Activated CD4-positive, CD25-positive, alpha-beta regulatory T cell treated with anti-CD3 and anti-CD28 coated beads, Interleukin-2, amount 50 U/mL, for 72 hours (primary cell): ENCODE measurements around the gene CRIP2.

Experiments
- DNase-seq: peaks from one replicate; pipeline ENCODE4 v3.0.0; 2021

Gene CRIP2, protein sequence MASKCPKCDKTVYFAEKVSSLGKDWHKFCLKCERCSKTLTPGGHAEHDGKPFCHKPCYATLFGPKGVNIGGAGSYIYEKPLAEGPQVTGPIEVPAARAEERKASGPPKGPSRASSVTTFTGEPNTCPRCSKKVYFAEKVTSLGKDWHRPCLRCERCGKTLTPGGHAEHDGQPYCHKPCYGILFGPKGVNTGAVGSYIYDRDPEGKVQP

DNA sequence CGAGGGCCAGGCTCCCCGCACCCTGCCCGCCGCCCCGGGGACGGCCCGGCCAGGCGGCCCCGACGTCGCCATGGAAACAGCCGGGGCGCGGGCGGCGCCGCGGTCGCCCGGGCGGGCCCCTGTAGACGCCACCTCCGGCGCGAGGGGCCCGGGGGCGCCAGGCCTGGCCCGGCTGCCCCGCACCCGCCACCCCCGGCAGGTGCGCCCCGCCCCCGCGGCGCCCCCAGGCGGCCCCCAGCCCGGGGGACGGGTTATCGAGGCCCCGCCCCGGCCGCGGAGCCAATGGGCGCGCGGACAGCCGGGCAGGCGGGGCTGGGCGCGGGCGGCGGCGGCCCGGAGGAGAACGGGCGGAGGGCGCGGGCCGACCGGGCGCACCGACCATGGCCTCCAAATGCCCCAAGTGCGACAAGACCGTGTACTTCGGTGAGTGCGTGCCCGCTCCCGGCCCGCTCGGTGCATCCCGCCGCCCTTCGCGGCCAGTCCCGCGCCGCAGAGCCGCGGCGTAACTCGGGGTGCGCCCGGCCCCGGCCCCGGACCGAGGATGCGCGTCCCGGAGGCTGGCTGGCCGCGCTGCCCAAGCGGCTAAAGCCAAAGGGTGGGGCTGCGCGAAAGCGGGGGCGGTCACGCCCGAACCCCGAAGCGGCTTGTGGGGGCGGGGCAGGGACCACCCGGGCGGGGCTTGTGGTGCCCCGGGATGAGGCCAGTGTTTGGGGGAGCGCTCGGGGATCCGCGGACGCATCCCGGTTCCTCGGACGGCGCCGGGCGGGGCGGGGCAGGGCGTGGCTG, at the start of gene CRIP2:
CRIP2 (plus strand) TSS at position 339 of the 786 bp plus-strand sequence; CDS start at position 381, 42 bp downstream.
- DNase-seq, result no peak

DNA sequence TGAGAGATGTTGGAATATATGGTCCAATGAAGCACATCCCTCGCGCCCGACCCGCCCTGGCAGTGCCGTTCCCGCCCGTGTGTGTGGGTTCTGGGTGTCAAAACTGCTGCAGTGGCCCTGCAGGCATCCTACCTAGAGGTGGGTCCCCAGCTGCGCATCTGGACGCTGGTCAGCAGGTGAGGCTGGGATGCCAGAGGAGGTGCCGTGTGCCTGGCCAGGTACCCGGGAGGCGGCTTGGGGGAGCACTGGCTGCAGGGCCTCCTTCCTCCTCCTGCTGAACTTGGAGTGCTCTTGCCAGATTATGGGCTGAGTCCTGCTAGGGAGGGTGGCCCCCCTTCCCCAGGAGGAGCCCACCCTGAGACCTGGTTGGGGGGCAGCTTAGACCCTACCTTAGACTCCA, 49.8 kb upstream of the CRIP2 start:
- DNase-seq, result no peak

DNA sequence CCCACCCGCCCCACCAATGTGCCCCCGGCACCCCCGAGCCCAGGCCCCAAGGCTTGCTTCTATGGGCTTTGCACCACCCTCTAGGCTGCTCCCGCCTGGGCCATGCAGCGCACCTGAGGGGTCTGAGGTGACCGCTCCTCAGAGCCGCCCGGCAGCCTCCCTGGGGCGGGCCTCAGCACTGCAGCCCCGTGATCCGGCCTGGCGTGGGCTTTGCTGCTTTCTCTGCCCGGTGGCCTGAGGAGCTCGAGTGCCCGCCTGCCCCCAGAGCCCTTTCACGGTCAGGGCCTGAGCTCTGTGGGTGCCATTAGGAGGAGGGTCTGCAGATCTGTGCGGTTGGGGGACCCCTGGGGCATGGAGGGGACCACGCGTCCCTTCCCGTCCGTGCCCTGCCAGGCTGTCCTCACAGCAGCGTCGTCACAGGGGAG, 48.8 kb upstream of the CRIP2 start:
- no peak for DNase-seq

DNA sequence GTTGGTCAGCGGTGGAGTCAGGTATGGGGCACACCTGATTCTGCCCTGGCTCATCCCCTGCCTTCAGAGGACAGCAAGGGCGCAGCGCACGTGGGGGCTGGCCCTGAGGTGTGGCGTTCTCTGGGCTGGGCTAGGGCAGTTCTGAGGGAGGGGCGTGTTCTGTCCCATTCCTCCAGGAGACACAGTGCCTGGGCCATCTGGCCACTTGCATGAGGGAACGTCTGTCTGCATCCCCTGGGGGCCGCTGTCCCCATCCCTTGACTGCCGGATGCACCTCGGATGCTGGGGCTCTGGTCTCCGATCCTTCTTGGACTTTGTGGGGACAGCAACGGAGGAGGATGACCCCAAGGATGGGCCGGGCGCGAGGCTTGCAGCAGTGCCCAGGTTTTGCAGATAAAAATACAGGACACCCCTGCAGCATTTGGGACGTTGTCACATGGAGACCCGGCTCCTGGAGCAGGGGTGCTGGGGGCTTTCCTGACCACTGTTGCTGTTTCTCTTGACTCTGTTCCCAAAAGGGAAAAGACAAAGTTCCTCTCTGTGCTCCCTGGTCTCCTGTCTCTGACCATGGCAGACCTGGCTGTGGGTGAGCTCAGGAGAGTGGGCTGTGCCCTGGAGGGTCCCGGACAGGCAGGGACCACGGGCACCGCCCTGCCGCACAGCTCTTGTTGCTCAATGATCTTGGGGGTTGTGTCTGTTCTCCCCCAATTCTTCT, 48.0 kb upstream of the CRIP2 start:
- no peak for DNase-seq

DNA sequence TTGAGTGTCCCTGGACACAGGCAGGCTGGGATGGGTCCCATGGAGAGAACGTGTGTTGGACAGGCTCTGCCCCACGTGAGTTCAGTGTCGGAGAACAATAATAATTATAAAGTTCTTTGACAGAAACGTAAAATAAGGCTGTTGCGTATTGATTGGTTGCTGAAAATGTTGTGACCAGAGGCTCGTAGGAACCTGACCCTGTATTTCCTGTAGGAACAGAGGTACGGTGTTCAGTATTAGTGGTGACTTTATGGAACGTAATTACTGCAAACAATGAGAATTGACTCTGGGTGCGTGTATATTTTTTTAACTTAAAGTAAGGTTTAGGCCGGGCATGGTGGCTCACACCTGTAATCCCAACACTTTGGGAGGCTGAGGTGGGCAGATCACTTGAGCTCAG, 47.2 kb upstream of the CRIP2 start:
- no peak for DNase-seq

DNA sequence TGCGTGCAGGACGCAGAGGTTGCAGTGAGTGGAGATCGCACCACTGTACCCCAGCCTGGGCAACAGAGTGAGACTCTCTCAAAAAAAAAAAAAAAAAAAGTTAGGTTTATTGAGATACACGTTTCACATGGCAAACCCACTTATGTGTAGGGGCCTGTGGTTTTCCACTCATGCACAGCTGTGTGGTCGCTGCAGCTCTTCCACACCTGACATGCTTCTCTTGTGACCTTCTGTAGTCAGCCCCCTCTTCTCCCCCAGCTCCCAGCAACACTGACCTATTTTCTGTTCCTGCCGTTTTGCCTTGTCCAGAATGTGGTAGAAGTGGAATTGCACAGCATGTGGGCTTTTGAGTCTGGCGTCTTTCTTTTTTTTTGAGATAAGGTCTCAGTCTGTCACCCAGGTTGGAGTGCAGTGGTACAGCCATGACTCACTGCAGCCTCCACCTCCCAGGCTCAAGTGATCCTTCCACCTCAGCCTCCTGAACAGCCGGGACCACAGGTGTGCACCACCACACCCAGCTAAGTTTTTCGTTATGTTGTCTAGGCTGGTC, 46.6 kb upstream of the CRIP2 start:
- DNase-seq, result no peak

DNA sequence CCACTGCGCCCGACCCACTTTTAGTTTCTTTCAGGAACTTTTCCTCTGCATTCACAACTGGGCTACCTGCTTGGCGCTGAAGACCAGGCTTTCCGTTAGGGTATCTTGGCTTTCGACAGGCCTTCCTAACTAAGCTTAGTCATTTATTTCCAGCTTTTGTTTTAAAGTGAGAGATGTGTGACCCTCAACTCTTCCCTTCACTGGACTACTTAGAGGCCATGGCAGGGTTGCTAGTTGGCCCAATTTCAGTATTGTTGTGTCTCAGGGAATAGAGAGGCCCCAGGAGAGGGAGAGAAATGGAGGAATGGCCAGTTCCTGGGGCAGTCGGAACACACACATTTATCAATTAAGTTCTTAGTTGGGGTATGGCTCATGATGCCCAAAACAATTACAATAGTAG, 44.6 kb upstream of the CRIP2 start:
- DNase-seq, result no peak

DNA sequence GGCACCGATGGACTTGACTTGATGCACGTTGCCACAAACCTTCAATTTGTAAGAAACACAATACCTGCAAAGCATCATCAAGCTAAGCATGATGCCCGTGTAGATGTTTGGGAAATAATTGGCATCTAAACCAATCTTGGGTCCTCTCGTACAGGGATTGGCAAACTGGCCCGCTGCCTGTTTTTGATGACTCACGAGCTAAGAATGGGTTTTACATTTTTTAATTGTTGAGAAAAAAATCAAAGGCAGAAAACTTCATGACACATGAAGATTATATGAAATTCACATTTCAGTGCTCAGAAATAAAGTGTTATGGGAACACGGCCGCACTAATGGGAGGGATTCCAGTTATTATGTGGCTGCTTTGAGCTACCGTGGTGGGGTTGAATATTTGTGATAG, 44.1 kb upstream of the CRIP2 start:
- no peak for DNase-seq

DNA sequence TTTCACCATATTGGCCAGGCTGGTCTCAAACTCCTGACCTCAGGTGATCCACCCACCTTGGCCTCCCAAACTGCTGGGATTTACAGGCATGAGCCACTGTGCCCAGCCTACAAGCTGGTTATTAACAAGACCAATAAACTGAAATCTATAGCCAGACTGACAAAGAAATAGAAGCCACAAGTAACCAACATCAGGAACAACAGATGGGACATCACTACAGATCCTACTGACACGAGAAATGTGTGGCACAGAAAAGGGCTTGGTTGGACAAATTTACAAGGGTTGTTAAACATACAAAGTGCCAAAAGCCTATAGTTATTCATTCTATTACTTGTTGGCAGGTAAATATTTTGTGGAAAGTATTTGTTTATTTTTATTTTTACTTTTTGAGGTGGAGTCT, 43.4 kb upstream of the CRIP2 start:
- no peak for DNase-seq

DNA sequence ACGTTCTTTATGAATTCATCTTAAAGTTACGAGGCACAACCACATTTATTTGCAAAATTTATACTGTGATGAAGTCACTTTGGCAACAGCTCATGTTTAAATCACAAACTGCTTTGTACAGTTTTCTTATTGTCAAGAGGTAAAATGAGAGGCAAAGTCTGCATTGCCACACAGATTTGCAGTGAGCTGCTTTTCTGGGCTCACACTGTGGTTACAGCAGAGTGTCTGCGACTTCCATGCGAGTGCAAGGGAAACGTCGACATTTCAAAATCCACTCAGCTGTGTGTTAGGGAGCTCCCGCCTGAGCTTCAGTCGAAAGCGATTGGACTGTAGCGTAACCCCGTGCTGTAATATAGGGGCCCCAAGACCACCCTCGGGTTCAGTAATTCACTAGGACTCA, 42.0 kb upstream of the CRIP2 start:
- DNase-seq, result no peak

DNA sequence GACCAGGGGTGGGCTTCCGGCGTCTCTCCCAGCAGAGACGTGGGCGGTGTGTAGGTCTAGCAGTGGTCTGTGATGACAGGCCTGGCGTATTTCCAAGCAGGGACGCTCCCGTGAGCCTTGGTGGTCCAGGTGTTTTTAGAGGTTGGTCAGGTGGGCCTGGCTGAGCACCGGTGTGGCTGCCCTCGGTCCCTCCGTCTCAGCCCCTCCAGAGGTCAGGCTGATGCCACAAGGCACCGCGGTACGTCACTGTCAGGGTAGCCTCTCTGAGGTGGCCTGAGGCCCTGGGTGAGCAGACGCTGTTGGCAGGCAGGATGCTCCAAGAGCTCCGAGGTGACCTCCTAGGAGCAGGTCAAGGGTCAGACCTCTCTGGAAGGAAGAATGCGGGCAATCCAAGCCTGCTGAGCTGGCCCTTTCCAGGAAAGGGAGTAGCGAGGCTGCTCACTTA, 41.4 kb upstream of the CRIP2 start:
- DNase-seq, result no peak

DNA sequence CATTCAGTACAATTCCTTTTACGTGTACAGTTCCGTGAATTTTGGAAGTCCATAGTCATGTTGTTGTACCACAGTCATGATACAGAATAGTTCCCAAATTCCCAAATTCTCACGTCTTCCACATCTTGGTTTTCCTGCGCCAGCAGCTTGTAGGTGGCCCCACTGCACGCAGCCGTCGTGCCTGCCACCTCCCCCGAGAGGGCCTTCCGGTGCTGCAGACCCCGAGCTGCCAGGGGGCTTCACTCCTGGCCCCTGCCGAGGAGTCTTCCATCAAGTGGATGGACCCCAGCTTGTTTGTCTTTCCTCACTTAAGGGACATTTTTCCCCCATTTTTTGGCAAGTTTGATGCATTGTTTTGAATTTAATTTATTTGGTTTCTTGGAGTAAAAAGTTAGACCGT, 38.2 kb upstream of the CRIP2 start:
- DNase-seq, result no peak

DNA sequence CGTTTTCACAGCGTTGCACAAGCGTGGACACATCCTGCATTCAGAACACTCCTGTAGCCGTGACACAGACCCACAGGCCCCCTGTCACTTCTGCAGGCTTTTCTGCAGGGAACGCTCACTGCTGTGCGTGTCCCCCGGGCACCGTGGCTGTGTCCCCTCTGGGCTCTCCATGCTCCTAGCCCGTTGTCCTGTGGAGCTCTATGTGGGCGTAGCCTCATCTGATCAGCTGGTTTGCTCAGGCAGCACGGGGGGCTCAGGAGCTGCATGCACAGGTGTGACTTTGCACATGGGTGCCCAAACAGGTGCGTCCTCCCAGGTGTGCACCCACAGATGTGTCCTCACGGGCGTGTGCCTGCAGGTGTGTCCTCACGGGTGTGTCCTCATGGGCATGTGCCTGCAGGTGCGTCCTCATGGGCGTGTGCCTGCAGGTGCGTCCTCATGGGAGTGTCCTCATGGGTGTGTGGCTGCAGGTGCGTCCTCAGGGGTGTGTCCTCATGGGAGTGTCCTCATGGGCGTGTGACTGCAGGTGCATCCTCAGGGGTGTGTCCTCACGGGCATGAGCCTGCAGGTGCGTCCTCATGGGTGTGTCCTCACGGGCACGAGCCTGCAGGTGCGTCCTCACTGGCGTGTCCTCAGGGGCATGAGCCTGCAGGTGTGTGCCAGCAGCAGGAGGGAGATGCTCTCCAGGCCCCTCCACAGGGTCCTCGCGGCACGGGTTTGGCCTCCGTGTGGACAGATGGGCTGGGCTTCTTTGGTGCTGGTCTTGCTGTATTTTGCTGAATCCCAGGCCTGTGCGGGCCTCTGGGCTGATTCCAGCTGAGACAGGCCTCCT, 37.5 kb upstream of the CRIP2 start:
- DNase-seq, result no peak

DNA sequence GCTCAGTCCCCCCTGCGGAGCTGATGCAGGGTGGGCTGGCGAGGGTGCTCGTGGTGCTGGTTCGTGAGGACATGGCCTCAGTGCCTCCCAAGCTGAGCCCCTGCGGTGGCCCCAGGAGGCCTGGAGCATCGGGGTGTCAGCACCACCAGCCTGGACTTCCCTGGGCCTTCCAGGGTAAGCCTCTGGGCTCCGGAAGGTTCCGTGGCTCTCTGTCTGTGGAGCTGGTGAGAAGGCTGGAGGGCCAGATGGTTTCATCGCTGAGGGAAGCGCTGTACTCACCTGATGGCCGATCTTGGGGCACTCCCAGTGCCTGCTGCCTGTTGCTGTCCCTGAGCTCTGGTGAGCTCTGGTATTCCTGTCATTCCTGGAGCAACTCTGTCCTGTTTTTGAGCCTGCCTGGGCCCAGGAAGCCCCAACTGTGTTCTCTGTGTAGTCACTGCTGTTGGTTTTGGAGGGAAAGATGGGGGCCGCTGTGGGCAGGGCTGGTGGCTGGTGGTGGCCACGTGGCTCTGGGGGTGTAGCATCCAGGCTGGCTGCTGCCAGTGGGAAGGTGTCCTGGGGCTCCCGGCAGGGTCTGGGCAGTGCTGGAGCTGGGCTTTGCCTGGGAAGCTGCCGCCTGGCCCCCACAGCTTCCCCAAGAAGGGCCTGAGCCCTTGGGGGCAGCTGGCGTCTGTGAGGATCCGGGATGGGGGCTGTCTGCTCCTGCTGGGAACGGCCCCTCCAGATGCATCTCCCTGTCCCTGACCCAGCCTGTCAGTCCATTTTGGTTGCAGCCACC, 36.7 kb upstream of the CRIP2 start:
- DNase-seq, result no peak

DNA sequence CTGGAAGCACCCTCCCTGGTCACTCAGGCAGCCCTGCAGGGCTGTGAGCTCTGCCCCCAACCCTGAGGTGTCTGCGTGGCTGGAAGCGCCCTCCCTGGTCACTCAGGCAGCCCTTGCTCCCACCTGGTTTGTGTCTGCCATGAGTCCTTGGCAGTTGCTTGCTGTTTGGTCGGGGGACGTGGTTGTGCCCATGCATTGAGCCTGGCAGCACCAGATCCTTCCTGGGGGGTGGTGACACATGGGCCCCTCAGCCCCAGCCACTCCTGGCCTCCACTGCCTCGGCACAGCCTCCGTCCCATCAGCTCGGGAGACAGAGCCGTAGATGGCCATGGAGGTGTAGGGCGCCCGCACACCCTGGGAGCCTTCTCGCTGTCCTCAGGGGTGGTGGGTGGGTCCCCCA, 35.4 kb upstream of the CRIP2 start:
- DNase-seq, result no peak

DNA sequence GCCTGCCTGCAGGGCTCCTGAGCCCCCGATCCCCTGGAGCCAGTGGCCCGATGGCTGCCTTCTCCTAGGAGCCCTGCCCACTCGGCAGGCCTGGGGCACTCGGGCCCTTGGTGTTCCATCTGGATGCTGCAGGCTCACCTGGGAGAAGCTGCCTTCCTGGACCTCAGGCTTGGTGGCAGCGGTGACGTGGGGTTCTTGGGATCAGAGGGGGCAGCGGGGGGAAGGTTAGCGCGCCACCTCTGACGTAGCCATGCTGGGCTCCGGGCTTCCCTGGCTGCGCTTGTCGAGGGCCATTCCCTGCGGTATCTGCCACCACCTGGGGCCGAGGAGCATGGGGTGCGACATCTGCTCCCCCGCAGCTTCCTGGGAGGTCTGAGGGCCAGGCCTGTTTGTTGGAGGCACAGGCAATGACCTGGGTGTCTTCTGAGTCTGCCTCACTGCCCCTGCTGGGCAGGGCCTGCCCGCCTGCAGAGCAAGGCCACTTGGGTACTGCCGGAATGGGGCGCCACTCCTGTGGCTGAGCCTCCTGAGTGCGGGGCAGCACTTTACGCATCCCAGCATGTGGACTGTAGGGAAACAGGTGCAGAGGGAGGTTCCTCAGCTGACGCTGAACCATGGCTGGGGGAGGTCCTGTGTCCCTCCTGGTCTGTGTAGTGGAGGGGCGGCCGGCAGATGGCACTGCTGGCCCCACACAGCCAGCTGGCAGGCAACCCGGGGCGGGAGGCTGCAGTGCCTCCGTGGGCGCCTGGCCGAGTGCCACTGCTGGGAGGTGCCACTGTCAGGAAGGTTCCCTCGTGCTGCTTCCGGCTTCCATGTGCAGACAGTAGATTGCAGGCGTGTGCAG, 34.7 kb upstream of the CRIP2 start:
- no peak for DNase-seq

DNA sequence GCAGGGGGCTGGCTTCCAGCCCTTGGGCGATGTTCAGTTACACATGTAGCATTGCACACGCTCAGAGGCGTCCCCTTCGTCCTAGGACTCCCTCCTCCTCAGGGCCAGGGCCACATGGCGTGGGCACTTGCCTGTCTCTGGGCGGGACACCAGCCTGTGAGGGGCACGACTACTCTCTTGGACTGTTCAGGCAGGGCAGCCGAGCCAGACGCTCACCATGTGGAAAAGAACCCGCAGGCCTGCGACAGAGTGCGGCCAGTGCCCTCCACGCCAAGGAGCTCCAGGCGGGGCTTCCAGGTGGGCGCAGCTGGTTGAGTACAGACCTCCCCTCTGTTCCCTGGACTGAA, 34.1 kb upstream of the CRIP2 start:
- no peak for DNase-seq

DNA sequence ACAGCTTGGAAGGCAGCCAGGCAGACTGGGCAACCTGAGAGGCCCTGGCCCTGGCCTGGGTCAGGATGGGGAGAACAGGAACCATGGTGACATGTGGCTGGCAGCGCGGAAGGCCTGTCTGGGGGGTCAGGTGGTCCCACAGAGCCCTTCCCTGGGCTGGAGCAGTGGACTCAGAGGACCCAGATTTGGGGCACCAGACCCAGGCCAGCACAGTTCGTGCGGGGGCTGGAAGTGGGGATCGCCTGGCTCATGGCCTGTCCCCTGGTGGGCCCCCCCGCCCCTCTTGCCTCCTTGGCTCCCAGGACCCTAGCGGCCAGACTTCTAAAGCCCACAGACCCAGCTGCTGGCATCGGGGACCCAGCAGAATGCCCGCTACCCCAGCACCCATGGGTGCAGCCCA, 33.6 kb upstream of the CRIP2 start:
- DNase-seq, result no peak

DNA sequence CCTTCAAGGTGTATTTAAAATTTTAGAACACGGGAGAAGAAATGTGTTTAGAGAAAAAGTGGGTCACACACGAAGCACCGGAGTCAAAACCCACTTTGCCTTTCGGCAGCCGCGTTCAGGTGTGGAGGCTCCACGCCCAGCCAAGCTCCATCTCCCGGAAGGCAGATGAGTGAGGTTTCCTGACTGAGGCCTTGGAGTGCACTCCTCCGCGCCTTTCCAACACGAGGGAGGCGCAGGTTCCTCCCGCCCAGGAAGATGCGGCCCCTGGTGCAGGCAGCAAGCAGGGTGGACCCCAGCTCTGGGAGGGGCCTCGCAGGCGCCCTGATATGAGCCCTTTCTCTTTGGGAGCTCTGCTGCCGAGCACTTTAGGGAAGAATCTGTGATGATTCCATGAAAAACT, 32.5 kb upstream of the CRIP2 start:
- no peak for DNase-seq

DNA sequence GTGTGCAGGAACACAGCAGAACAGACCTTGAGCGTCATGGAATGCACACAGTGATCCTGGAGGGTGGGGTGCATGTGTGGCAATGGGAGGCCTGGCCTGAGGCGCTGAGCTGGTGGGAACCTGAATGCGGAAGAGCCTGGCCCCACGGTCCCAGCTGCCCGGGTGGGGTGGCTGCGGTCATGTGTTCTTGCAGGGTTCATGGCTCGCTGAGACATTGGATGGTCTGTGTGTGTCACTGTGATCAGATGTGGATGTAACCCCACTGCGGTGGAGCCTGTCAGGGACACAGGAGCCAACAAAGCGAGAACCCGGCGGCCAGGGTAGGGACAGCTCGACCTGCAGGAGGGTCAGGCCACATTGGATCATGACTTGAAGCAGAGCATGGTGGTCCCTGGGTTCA, 31.8 kb upstream of the CRIP2 start:
- no peak for DNase-seq

DNA sequence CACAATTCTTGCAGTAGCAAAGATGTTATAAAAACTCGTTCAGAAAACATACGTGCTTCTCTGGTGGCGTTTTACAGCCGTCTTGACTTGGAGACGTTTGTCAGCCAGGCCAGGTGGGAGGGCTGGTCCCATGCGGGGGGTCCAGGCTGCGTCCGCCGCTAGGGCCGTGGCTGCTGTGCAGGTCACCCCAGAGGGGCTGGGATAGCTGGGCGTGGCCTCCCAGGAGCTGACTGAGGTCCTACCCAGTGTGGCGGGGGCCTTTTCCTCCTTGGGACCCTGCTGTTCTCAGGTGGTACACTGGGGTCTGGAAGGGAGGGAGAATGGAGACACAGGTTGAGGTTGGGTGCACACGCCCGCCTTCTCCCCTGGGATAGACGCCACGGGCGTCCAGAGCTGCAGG, 29.8 kb upstream of the CRIP2 start:
- DNase-seq, result no peak
